ENCODE measurements around the gene GPR107. TPM values are rescaled to one million over a fixed set of nuclear protein-coding genes. Genes with fewer than 3 reads are reported as not detected.
A peak's percentile ranks its signal among the peaks of the same experiment; 100 is the strongest.

Gene GPR107
- total and polyA plus RNA-seq, 2 donors (not counting 1 experiment from before 2014, with no cell fraction given) = 10.4 to 28.1 TPM

- H4K20me1 ChIP-seq (ENCODE audit: control insufficient read depth, insufficient read depth, low read length, poor library complexity, severe bottlenecking) = no peaks in the 10 kb centered on the region
- H3K9me3 ChIP-seq (ENCODE audit: control extremely low read depth in 1 of 3, control insufficient read depth in 2 of 3, insufficient read depth in 1 of 3, low read length in 2 of 3) = no peaks in the 10 kb centered on the region
- no peaks in the 10 kb centered on the region for H3K79me2 ChIP-seq (ENCODE audit: control insufficient read depth, insufficient read depth, low read length)
- H3K27me3 Mint-ChIP-seq = peaks cover 29% of the 10 kb centered on the region
- peaks cover 0 to 24% (median 11%) of the 10 kb centered on the region in 4 experiments for H3K27me3 ChIP-seq (replicated peaks in 1 of 4; ENCODE audit: control extremely low read depth in 1 of 4, control insufficient read depth in 3 of 4, insufficient read depth in 4 of 4, low read length in 3 of 4)
- H3K4me1 Mint-ChIP-seq = peaks cover 8% of the 10 kb centered on the region
- TF ChIP-seq, protein P1, sequence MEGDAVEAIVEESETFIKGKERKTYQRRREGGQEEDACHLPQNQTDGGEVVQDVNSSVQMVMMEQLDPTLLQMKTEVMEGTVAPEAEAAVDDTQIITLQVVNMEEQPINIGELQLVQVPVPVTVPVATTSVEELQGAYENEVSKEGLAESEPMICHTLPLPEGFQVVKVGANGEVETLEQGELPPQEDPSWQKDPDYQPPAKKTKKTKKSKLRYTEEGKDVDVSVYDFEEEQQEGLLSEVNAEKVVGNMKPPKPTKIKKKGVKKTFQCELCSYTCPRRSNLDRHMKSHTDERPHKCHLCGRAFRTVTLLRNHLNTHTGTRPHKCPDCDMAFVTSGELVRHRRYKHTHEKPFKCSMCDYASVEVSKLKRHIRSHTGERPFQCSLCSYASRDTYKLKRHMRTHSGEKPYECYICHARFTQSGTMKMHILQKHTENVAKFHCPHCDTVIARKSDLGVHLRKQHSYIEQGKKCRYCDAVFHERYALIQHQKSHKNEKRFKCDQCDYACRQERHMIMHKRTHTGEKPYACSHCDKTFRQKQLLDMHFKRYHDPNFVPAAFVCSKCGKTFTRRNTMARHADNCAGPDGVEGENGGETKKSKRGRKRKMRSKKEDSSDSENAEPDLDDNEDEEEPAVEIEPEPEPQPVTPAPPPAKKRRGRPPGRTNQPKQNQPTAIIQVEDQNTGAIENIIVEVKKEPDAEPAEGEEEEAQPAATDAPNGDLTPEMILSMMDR (IDR thresholded peaks at IDR 0.05) = no peak
- TF ChIP-seq EZH2 (IDR thresholded peaks at IDR 0.05; ENCODE audit: borderline replicate concordance, insufficient read depth, low read depth, low read length, poor library complexity, severe bottlenecking) = no peak
- H2AFZ ChIP-seq (ENCODE audit: insufficient read depth, low read depth, low read length, poor library complexity, severe bottlenecking) = no peak overlapping the region
- no peaks in the 10 kb centered on the region for H3K9me3 Mint-ChIP-seq (ENCODE audit: insufficient read depth)
- no peak overlapping the region for H3K27ac Mint-ChIP-seq
- H3K4me1 ChIP-seq (ENCODE audit: control insufficient read depth in 2 of 2, insufficient read depth in 2 of 2, low read length in 2 of 2) = peaks cover 8 to 9% of the 10 kb centered on the region in 2 donors
- intact Hi-C loops (cut with micrococcal nuclease) = no loop called here
- H3K9ac ChIP-seq (ENCODE audit: low read length) = no peak overlapping the region
- ChIA-PET CTCF (interaction anchor here (0.5 to 2.0 kb wide), 2 partner anchors 67 to 184 kb away, joined by 3 to 7 read pairs; no protein-coding TSS in a partner anchor), POLR2A (no interaction called here)
- H3K4me2 ChIP-seq (replicated peaks; ENCODE audit: low read depth, low read length, poor library complexity, severe bottlenecking) = no peak overlapping the region
- H3K27ac ChIP-seq (ENCODE audit: low read length in 2 of 2) = no peak overlapping the region
- peak overlapping the region; percentile 32 for H3K4me3 Mint-ChIP-seq
- no peak overlapping the region for H3K4me3 ChIP-seq (ENCODE audit: control extremely low read depth in 1 of 5, extremely low read depth in 1 of 5, insufficient read depth in 1 of 5, low read depth in 2 of 5, low read length in 4 of 5)
- no peaks in the 10 kb centered on the region for H3K36me3 ChIP-seq (replicated peaks in 1 of 2; ENCODE audit: control extremely low read depth in 1 of 2, control insufficient read depth in 1 of 2, extremely low read depth in 1 of 2, insufficient read depth in 2 of 2, low read length in 1 of 2)
- no peak for ATAC-seq (ENCODE audit: low read depth)
- 94% methylated on average over 5 of the region's 8 CpGs for WGBS (ENCODE audit: insufficient coverage)
- DNase-seq = no peak
Observed at GRCh38 chr9:130174920-130175321, 121.2 kb downstream of the GPR107 start.

DNA sequence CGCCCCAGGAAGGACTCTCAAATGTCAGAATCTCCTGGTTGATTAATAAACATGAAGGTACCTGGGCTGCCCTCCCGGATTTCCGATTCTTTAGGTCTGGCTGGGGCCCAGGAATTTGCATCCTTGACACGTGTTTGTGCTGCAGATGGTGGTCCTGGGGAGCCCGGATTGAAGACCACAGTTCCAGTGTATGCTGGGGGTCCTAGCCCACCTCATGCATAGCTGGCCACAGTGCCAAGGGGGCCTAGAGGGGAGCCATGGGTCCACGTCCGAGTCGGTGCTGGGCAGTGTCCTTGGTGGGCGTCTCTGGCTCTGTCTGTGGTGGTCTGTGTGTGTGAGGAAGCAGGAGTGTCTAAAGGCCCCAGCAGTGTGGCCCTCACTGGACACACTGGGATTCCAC is 121.6 kb downstream of the GPR107 start:
- no peaks in the 10 kb centered on the region for H4K20me1 ChIP-seq (ENCODE audit: control insufficient read depth, insufficient read depth, low read length, poor library complexity, severe bottlenecking)
- H3K9me3 Mint-ChIP-seq (ENCODE audit: insufficient read depth) = no peaks in the 10 kb centered on the region
- POLR2A ChIA-PET = no interaction called here
- no peaks in the 10 kb centered on the region for H3K79me2 ChIP-seq (ENCODE audit: control insufficient read depth, insufficient read depth, low read length)
- H3K9me3 ChIP-seq (ENCODE audit: control extremely low read depth in 1 of 3, control insufficient read depth in 2 of 3, insufficient read depth in 1 of 3, low read length in 2 of 3) = no peaks in the 10 kb centered on the region
- 85% methylated on average over 9 of the region's 9 CpGs for WGBS (ENCODE audit: insufficient coverage)
- no peak overlapping the region for H3K27ac ChIP-seq (ENCODE audit: low read length in 2 of 2)
- intact Hi-C loops (cut with micrococcal nuclease) = no loop called here
- H3K36me3 ChIP-seq (replicated peaks in 1 of 2; ENCODE audit: control extremely low read depth in 1 of 2, control insufficient read depth in 1 of 2, extremely low read depth in 1 of 2, insufficient read depth in 2 of 2, low read length in 1 of 2) = no peaks in the 10 kb centered on the region
- H3K4me1 Mint-ChIP-seq = peaks cover 8% of the 10 kb centered on the region
- no peak for ATAC-seq (ENCODE audit: low read depth)
- TF ChIP-seq, protein P1 (IDR thresholded peaks at IDR 0.05) = no peak
- TF ChIP-seq EZH2 (IDR thresholded peaks at IDR 0.05; ENCODE audit: borderline replicate concordance, insufficient read depth, low read depth, low read length, poor library complexity, severe bottlenecking) = no peak
- no peak overlapping the region for H2AFZ ChIP-seq (ENCODE audit: insufficient read depth, low read depth, low read length, poor library complexity, severe bottlenecking)
- H3K4me3 ChIP-seq (ENCODE audit: control extremely low read depth in 1 of 5, extremely low read depth in 1 of 5, insufficient read depth in 1 of 5, low read depth in 2 of 5, low read length in 4 of 5) = no peak overlapping the region
- no peak overlapping the region for H3K4me3 Mint-ChIP-seq
- no peak overlapping the region for H3K4me2 ChIP-seq (replicated peaks; ENCODE audit: low read depth, low read length, poor library complexity, severe bottlenecking)
- H3K27ac Mint-ChIP-seq = no peak overlapping the region
- peaks cover 8 to 9% of the 10 kb centered on the region in 2 donors for H3K4me1 ChIP-seq (ENCODE audit: control insufficient read depth in 2 of 2, insufficient read depth in 2 of 2, low read length in 2 of 2)
- CTCF ChIA-PET = interaction anchor here (0.5 kb wide), 1 partner anchor 185 kb away, joined by 3 read pairs; no protein-coding TSS in a partner anchor
- H3K27me3 Mint-ChIP-seq = peaks cover 27% of the 10 kb centered on the region
- no peak overlapping the region for H3K9ac ChIP-seq (ENCODE audit: low read length)
- peaks cover 0 to 24% (median 11%) of the 10 kb centered on the region in 4 experiments for H3K27me3 ChIP-seq (replicated peaks in 1 of 4; ENCODE audit: control extremely low read depth in 1 of 4, control insufficient read depth in 3 of 4, insufficient read depth in 4 of 4, low read length in 3 of 4)
- DNase-seq = no peak
